GM18858 (cell line): ENCODE data around the gene TRIM8.
"Not testable (repeated sequence)": the region's sequence is repeated elsewhere in the genome, so short reads cannot be mapped to it uniquely, and the experiment has no call there.

Experiments
- ATAC-seq: cut with Tn5 transposase; IDR thresholded peaks from one replicate; pipeline ENCODE4 v1.9.1; 2021; ENCODE audit not compliant: unreplicated experiment

The TRIM8 gene

DNA sequence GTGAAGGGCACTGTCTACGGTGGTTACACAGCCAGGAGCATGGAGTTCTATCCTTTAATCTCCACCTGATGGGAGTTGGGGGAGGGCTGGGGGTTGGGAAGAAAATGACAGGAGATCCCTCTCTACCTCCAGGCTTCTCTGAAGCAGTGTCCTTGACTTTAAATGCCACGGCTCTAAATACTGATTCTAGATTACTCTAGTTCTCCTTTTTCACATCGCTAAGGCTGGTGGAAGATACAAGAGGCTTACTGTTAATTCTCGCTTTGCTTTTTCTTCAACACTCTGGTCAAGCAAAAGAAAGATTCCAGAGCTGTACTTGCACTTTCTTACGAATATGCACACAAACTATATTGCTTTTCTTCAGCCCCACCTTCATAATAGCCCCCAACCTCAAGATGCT, 39.5 kb downstream of the TRIM8 start:
- ATAC-seq: no peak

DNA sequence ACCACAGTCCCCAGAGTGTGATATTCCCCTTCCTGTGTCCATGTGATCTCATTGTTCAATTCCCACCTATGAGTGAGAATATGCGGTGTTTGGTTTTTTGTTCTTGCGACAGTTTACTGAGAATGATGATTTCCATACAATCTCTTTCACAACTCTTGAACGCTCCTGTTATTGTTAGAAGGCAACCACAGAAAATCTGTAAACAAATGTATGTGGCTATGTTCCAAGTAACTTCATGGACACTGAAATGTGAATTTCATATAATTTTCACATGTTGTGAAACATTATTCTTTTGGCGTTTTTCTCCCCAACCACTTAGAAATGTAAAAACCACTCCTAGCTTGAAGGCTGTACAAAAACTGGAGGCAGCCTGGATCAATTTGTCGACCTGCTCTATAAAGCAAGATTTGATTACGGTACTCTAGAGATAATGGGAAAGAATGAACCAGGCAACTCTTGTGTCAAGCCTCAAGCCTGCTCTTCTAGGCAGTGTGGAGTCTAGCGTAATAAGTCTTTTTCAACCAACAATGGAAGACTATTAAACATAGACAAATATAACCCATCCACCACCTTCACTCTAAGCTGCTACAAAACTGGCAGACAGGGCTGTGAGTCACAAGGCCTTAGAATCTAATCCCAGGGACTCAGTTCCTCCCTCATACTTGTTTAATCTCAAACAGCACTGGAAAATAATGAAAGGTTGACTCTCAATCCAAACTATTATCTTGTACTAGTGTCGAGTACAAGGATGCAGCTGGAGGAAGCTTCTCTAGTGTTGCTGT, 47.2 kb downstream of the TRIM8 start:
- no peak for ATAC-seq

DNA sequence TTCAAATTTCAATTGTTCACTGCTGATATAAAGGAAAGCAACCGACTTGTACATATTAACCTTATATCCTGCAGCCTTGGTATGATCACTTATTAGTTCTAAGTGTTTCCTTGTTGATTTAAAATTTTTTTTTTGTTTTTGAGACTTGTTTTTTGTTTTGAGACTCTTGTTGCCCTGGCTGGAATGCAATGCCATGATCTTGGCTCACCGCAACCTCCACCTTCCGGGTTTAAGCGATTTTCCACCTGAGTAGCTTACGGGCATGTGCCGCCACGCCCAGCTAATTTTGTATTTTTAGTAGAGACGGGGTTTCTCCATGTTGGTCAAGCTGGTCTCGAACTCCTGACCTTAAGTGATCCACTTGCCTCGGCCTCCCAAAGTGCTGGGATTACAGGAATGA, 51.1 kb downstream of the TRIM8 start:
- ATAC-seq: not testable (repeated sequence)

DNA sequence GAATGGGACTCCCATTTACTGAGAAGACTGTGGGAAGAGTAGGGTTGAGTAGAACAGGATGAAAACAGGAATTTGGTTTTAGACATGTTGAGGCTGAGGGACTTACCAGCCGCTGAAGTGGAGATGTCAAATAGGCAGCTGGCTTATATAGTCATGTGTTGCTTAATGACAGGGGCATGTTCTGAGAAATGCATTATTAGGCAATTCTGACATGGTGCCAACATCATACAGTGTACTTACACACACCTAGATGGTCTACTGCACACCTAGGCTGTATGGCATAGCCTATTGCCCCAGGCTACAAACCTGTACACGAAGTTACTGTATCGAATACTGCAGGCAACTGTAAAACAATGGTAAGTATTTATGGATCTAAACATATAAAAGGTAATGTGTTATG, 52.5 kb downstream of the TRIM8 start:
- ATAC-seq: no peak

DNA sequence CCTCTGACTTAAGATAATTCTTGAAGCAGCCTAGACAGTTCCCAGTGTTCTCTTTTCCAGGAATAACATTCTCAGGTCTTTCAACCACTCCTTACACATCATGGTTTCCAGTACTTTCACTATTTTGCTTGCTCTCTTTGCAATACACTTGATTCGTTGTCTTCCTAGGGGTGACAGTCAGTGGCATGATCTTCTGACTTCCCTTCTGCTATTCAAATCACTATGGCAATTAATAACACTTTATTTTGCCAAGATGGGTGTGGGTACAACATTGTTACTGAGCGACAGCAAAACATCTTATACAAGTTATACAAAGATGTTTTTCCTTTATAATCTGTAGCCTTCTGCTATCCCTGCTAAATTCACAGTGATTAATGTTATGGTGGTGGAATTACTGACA, 54.6 kb downstream of the TRIM8 start:
- no peak for ATAC-seq

DNA sequence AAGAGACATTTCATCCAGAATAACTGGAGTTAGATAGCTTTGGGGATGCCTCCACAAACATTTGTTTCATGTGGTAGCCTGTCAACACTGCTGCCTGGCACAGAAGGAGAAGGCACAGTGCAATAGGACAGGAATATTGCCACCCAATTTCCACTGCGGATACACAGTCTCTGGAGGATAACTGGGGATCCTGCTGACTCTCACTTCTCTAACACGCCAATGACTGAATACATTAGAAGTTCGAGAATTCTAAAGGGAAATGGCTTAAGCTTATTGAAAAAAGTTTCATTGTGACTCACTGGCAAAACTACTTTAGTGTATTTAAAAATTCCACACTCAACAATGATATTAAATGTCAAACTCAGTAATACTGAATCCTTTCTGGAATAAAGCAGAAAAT, 57.0 kb downstream of the TRIM8 start:
- no peak for ATAC-seq

DNA sequence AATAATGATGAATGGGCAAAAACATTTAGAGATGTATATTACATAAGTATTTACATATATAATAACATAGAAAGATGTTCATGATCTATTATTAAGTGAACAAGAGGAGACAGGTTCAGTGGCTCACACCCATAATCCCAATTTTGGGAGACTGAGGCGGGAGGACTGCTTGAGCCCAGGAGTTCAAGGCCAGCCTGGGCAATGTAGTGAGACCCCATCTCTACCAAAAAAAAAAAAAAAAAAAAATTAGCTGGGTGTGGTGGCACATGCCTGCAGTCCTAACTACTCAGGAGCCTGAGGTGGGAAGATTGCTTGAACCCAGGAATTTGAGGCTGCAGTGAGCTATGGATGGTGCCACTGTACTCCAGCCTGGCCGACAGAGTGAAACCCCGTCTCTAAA, 57.5 kb downstream of the TRIM8 start:
- ATAC-seq: no peak

DNA sequence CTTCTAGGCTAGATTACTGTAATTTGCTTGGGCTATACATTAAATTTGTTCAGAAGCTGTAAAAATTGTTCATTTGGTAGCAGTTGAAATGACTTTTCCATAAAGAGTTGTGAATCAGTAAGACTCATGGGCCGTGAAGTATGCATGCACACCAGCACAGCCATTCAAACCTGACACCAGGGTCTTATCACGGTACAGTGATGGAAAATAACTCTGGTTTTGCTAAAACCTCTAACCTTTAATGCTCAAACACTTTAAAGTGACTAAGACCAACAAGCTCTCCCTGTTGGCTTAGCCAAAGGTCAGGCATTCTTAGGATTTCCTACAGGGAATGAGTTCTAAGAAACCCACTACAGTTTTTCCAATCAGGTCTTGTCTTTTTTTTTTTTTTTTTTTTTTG, 58.5 kb downstream of the TRIM8 start:
- no peak for ATAC-seq

DNA sequence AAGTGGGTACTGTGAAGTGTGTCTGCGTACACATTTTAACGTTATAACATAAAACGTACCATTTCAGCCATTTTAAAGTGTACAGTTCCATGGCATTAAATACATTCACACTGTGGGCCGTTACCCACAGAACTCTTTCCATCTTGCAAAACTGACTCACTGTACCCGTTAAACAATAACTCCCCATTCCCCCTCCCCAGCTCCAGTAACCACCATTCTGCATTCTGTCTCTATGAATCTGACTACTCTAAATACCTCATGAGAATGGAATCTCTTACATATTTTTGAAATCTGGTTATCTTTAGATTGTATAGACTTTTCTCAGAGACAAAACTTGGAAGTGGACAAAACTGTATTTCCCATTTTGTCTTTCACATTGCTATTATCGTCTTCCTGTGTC, 60.6 kb downstream of the TRIM8 start:
- ATAC-seq: no peak

DNA sequence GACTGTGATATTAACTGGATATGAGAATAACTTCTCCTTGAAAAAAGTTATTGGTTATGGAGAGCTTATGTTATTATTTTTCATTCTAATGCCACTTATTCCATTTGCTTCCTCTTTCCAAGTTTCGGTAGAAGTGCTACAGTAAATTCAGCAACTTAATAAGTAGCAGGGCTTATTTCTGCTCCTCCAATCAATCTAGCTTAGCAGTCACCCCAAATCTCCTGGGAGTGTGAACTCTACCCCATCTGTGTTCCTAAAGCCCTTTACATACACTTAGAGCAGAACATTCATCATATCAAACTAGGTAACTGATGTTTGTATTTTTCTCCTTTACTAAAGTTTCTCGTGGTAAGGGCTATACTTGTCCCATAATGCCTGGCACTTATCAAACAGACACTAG, 61.3 kb downstream of the TRIM8 start:
- no peak for ATAC-seq
